NB4 (cell line): ENCODE measurements around the gene SMYD3.
A peak's percentile ranks its signal among the peaks of the same experiment; 100 is the strongest.

Experiments
- DNase-seq: peaks from one replicate; pipeline ENCODE4 v3.0.0; 2010; ENCODE audit warnings: low read depth
- H3K4me3 ChIP-seq: one replicate; pipeline ENCODE4 v1.5.1; 2011; ENCODE audit warnings: mild to moderate bottlenecking, low read depth, low read length, moderate library complexity
- CTCF ChIP-seq: IDR thresholded peaks from one replicate; pipeline ENCODE4 v1.5.1; 2012; ENCODE audit warnings: low read depth, low read length
- MAX ChIP-seq: IDR thresholded peaks from 2 replicates; pipeline ENCODE4 v1.6.1; 2011; ENCODE audit warnings: low read depth, low read length
- MYC ChIP-seq: IDR thresholded peaks from 2 replicates; pipeline ENCODE4 v1.6.1; 2011; ENCODE audit warnings: low read depth, low read length
- POLR2A ChIP-seq: IDR thresholded peaks from 2 replicates; pipeline ENCODE4 v1.6.1; 2011; ENCODE audit warnings: mild to moderate bottlenecking; ENCODE audit not compliant: insufficient read length; ENCODE audit errors: extremely low read depth

SMYD3 gene

GRCh38 chr1:245901565-245901964, 605.5 kb downstream of the SMYD3 start:
- no peak overlapping the region for H3K4me3 ChIP-seq
- TF ChIP-seq MAX: no peak
- TF ChIP-seq POLR2A: no peak
- no peak for DNase-seq

- DNase-seq: peak; percentile 74
- TF ChIP-seq POLR2A (no peak), MYC (no peak), CTCF (no peak), MAX (no peak)
- no peak overlapping the region for H3K4me3 ChIP-seq
Measured at GRCh38 chr1:245901037-245901436, 606.0 kb downstream of the SMYD3 start.

GRCh38 chr1:245898581-245898980, 608.5 kb downstream of the SMYD3 start:
- no peak for TF ChIP-seq MYC
- no peak for TF ChIP-seq MAX
- no peak for TF ChIP-seq CTCF
- no peak for TF ChIP-seq POLR2A
- no peak overlapping the region for H3K4me3 ChIP-seq
- DNase-seq: no peak

GRCh38 chr1:245896258-245896657, 610.8 kb downstream of the SMYD3 start:
- no peak overlapping the region for H3K4me3 ChIP-seq
- no peak for DNase-seq
- TF ChIP-seq CTCF (no peak), MAX (no peak), MYC (no peak), POLR2A (no peak)

GRCh38 chr1:245895455-245895959, 611.6 kb downstream of the SMYD3 start:
- TF ChIP-seq MYC: no peak
- no peak for TF ChIP-seq CTCF
- TF ChIP-seq POLR2A: no peak
- no peak for DNase-seq
- no peak overlapping the region for H3K4me3 ChIP-seq

- TF ChIP-seq MAX: no peak
- TF ChIP-seq CTCF: no peak
- TF ChIP-seq MYC: no peak
- no peak for TF ChIP-seq POLR2A
- no peak overlapping the region for H3K4me3 ChIP-seq
- DNase-seq: no peak
Measured at GRCh38 chr1:245894843-245895242, 612.2 kb downstream of the SMYD3 start.
